GM18868 (cell line): ENCODE results near the gene RFTN1.

Experiments used
- ATAC-seq: cut with Tn5 transposase; IDR thresholded peaks from one replicate; pipeline ENCODE4 v1.9.1; 2021; ENCODE audit warnings: mild to moderate bottlenecking, moderate library complexity; ENCODE audit not compliant: unreplicated experiment

Gene RFTN1

DNA sequence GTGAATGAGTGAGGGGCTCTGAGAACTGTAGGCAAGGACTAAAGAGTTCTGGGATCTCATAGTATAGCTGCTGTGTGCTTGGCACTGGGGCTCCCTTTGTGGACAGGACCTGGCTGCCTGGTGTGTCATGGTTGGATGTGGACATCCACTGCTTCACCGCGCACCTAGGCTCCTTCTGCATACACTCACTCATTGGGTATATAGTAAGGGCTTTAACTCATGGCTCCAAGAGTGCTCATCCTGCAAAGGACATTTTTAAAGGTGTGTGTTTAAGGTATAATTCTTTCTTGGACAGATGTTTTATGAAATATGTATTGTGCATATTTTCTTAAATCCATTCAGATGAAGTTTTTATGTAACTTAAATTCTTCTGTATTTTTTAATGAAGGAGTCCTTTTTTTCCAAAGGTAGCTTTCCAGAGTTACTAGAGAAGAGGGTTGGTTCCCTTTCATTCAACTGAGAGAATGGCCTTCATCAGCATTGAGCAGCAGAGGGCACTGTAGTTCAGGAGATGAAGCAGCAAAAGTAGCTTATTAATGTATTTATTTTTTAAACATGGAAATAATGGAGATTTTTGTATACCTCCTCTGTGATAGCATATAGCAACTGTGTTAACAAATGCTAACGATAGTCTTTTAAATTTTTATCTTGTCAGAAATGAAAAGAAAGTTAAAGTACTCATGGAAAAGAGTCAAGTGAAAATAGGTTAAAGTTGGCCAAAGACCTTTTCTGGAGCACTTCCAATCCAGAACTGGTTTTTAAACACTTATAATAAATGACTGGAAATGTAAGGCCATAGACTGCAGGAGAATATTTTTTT lies 223.3 kb downstream of the RFTN1 start:
- ATAC-seq = peak; percentile 31

- ATAC-seq = no peak
These were observed 224.2 kb downstream of the RFTN1 start for GRCh38 chr3:16289144-16289889.

- no peak for ATAC-seq
These were observed 224.8 kb downstream of the RFTN1 start for GRCh38 chr3:16288664-16289063.

DNA sequence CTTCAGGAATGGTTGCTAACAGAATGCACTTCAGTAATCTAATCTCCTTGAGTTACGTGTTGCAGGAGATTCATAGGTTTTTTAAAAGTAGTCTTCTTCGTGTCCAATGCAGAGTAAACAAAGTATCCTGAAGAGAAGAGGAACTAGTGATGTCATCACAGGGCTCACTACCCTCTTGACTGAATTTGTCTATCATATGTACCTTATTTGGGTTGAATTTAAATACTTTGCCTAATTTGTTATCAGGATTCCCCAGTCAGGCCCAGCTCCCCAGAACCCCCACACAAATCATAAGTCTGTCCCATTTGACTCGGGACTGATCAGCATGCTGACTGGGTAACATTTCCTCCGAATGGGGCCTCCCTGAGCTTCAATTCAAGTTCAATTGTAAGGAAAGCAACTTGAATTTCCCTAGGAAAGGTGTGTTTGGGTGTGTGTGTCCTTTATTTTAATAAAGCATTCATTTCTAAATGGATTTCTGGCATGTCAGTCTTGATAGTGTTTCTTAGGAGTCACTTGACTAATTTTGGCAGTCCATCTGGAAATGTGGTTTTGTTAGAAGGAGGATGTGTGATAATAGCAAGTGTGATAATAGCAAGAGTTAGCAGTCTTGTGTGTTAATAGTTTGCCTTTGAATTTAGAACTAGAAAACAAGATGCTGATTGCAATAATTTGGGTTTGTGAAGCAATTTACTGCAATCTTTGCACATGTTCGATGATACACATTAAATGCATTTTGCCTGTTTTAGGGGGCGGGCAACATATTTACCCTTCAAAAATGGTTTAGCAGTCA lies 226.6 kb downstream of the RFTN1 start:
- no peak for ATAC-seq

- ATAC-seq = peak; percentile 92
These were observed 227.3 kb downstream of the RFTN1 start for GRCh38 chr3:16286161-16286560.

DNA sequence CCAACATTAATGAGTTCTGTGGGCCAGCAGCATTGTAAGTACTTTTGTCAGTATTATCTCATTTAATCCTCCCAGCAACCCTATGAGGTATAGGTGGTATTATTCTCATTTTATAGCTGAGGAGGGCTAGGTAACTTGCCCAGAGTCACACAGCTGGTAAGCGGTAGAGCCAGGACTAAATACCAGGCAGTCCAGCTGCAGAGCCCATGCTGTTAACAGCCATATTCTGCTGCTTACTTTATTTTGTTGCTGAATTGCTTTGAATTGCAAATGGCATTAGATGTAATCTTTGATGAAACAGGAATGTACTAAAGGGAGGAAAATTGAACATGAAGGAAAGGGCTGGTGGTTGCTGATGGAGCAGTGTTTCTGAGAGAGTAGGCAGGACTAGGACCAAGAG lies 228.9 kb downstream of the RFTN1 start:
- ATAC-seq = no peak

DNA sequence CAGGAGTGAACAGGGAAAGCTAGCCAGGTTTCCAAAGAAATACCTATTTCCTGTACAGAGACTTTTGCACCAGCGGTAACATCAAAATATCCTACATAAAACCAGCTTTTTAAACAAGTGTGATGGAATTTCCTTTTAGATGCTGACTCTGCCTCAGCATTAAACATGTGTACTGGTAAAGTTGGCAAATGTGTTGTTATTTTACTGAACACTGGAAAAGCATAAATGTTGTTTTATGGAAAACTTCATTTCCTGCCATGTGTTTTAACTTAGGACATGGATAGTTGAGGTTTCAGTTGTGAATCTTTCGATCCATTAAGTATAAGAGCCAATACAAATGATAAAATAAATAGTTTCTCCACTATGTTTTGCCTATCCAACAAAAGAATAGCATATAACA lies 232.8 kb downstream of the RFTN1 start:
- no peak for ATAC-seq

GRCh38 chr3:16279010-16279801 lies 234.3 kb downstream of the RFTN1 start:
- no peak for ATAC-seq

DNA sequence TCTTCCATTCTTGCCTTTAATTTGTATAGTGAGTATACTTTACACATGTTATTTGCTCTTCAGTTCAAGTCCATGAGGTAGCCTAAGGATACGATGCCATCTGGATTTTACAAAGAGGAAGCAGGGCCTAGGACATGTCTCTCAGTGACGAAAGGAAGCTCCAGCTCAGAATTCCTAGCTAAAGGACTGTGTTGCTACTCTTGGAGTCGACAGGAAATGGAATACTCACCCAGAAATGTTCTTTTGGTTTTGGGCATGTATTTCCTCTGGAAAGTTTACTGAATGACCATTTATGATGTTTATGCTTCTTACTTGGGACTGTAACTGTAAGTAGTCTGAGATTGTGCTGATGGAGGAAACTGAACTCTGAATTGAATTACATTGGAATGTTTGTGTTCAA lies 236.0 kb downstream of the RFTN1 start:
- no peak for ATAC-seq

GRCh38 chr3:16273867-16274266 lies 239.6 kb downstream of the RFTN1 start:
- ATAC-seq = no peak

DNA sequence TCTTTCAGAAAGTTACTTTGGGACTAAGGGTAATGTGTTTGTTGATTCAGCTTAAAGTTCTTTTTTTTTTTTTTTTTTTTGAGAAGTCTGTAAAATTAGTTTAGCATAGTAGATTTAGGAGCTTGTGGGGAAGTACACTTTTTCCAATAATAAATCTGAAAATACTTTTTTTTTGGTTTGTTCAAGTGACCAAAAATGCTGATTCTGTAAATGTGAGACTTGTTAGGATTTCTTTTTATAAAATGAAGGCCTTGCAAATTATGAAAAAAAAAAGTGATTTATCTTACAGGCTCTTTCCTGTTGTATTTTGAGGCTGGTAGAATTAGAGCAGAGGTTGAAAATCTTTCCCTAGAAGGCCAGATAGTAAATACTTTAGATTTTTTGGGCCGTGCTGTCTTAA lies 240.9 kb downstream of the RFTN1 start:
- ATAC-seq = no peak

DNA sequence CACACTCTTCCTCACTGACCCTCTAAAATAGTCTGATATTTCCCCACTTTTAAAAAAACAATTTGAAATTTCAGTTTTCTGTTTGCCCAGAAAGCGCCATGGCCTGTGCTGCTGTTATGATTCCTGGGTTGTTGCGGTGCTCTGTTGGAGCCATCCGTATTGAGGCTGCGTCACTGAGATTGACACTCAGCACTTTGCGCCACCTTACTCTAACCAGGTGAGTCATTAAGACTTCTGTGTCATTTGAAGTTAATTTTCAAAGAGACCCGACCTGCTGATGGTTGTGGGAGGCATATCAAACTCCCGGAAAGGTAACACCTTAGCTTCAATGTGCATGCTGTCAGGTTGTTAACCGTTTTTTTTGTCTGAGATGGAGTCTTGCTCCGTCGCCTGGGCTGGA lies 242.6 kb downstream of the RFTN1 start:
- no peak for ATAC-seq

GRCh38 chr3:16266714-16267113 lies 246.8 kb downstream of the RFTN1 start:
- no peak for ATAC-seq
